Stimulated activated CD4-positive, alpha-beta T cell treated with anti-CD3 and anti-CD28 coated beads, Interleukin-15, amount 100 ng/mL, for 1 hour (primary cell): ENCODE results near the gene TTC12.
"Not testable (repeated sequence)": the region's sequence is repeated elsewhere in the genome, so short reads cannot be mapped to it uniquely, and the experiment has no call there.

Experiments used
- DNase-seq, 2 donors: peaks; one replicate each; pipeline ENCODE4 v3.0.0-alpha.2; 2020; ENCODE audit warnings: low read depth in 1 of 2, low spot score in 1 of 2

The TTC12 gene

DNA sequence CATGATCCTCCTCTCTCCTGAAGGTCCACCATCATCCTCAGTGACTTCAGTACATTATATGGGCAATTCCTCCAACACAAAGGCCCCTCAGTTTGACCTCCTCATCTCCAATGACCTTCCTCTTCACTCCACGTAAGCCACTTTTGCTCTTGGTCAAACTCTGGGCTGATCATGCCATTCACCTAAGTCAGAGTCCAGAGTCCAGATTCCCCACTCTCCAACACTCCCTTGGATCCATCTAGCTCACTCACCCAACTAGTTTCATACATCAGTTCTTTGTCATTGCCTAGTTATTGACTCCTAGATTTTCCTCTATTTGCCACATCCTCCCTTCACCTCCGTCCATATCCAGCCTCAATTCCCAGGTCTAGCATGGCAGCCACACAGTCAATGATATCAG is 30.5 kb upstream of the TTC12 start:
- no peak for DNase-seq

DNA sequence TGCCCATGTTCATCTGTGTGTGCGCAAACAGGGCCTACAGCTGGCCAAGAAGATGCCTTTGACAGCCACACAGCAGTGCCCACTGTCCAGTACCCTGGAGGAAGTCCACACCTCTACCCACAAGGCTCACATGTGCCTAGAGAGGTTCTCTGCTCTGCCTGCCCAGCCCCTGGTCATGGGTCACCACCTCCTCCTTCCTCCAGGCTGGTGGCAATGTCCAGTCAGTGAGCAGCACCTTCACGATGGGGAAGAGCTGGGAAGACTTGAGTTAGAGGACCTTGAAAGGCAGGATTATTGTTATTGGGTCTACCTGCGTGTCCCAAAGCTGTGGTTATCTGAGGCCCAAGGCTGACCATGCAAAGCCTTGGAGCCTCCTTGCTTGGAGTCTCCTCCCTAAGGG is 28.4 kb upstream of the TTC12 start:
- DNase-seq = no peak

DNA sequence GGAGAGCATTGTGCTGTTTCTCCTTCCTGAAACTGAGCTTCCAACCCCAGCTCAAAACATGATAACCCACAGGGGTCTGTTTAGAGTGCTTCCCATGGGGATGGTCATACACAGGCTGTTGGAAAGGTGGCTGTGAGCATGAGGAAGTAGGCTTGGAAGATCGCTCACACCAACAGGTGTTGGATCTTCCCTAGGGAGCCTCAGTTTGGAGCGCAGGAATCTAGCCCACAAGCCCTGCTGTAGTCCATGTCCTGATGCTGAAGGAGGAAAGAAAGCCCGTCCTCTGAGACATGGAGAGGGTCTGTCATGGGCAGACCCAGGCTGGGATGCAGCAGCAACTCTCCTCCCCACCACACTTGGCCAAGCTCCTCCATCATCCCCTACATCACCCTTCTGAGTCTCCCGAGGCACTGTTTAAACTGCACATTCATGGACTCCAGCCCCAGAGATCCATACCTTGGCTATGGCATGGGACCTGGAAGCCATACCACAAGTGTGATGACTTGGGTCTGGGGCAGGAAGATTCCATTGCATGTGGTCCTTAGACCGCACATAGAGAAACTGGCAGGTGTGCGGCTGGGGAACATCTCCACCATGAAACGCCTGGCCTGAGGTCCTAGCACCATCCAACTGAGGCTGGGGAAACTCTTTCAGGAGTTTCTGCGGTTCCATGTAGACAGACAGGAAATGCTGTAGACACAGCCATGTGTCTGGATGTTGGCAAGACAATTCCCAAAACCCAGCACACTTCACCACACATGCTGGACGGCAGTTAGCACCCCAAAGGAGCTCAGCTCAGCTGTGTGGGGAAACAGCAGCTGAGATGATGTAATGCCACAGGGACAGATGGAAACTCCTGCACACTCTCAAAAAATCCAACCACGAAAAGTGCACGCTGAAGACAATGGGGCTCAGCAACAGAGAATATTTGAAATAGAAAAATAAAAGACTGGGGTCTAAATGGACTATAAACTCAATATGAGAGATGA is 27.6 kb upstream of the TTC12 start:
- DNase-seq = no peak

DNA sequence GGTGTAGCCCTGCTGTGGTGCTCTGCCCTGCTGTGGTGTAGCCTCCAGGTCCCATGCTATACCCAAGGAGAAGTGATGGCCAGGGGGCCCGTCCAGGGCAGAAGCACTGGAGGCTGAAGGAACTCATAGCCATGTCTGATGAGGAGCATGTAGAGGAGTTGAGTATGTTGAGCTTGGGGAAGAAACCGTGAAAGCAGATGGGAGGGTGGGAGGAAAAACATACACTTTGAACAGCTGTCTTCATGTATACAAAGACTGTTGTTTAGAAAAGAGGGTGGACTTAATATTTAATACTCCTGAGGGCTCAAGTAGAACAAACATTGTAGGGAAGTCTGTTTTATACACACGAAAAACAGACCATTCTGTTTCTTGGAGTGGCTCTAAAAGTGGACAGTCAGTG is 26.6 kb upstream of the TTC12 start:
- no peak for DNase-seq

DNA sequence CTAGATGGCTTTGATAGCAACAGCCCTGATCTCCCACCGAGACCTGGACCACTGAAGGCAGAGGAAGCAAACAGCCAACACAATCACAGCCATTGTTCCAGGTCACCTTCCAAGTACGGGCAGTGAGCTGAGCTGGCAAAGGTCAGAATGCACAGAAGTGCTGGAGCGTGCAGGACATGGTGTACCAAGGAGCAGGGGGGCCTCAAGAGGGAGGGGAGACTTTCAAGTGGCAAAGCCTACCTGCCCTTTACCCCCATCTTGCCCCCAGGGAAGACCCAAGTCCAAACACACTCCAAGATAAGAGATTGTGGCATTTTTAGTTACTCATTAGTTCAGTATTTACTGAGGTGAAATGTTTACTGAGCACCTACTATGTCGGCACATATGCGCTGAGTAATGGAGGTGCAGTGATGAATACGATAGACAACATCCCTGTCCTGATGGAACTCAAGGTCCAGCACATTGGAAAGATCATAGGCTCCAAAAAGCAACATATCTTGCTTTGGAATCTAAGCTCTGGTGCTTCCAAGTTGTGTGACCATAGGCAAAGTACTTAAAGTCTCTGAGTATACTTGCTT is 26.0 kb upstream of the TTC12 start:
- DNase-seq = no peak

DNA sequence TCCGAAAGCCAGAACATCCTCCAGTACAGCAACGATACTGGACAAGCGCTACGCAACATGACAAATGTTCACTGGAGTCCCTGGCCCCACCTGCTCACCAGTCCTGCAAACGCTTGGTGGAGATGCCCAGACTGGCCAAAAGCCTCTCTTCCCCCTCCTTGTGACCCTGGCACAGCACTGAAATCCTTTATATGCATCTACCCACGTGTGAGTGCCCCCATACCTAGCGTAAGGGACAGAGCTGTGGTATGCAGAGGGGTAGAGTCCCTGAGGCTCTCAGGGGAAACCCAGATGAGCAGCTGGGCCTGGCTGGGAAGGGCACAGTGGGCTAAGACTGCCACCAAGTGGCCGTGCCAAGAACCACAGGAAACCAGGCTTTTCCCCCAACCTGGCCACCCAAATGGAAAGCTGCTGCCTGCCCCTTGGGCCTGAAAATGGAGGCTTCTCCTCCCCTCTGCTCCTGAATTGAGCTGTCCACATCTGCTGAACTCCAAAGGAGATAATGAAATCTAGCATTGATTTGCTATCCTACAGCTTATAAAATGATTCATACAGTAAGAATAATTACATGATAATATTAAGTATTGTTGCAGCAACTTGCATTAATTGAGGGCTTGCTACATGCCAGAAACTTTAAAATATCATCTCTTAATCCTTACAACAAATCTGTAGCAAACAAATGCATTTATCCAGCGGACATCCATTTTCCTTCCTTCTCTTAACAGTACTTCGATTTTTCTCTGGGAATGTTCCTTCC is 24.8 kb upstream of the TTC12 start:
- DNase-seq = peak; percentile 32 to 58

DNA sequence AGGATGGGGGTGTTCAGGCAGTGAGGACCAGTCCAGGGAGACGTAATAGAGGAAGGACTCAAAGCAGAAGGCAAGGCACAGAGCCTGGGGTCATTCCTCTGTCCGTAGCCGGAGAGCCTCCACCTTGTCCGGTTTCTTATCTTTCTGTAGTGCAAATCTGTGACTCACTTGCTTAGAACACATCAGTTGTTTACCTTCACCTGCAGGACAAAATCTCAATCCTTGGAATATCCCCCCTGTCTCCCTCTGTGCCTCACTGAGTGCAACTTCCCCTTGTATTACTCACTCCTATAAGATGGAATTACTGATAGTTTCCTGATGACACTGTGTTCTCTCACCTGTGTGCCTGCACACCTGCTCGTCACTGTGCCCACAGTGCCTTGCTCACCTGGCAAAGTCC is 20.4 kb upstream of the TTC12 start:
- no peak for DNase-seq

DNA sequence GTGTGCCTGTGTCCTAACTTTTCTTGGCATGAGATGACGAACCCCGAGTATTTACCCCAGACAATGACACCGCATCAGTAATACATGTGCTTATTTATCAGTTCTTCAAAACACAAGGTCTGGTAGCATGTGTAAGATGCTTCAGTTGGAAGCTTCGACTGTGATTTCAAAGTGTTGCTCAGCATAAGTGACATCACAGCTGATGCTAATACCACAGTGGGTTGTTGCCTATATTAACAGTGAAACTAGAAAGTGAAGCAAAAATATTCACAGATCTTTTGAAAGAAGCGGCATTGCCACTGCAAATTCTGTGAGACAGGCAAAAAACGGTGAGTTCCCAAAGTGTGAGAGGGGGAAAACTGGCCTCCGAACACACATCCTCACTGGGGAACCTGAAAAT is 18.4 kb upstream of the TTC12 start:
- DNase-seq = no peak

DNA sequence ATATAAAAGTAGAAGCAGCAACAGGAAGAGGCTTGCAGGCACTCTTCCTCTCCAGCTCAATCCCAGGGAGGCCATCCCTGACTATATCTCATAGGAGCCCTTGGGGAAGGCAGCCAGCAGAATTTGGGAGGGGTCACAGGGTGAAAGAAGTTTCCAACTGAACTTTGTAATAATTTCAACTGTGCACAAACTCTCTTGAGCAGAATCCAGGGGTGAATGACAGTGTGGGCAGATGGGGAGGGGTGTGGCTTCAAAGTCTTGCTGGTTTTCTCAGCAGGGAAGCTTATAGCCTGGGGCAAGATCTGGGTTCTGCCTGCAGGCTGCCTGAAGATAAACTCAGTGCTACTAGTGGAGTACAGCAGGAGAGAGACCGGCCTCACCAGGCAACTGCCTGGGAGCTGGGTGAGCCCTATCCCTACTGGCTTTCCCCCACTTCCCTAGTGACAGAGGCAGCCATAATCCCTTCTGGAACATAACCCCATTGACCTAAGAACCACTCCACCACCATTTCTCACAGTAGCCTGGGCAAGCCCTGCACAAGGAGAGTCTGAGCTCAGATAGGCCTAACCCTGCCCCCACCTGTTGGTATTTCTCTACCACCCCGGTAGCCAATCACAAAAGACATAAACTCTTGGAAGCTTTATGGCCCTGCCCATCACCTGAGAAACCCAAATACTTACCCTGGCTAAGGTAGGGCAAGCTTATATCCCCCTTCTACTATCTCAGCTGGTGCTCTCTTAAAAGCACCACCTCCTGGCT is 17.8 kb upstream of the TTC12 start:
- no peak for DNase-seq

DNA sequence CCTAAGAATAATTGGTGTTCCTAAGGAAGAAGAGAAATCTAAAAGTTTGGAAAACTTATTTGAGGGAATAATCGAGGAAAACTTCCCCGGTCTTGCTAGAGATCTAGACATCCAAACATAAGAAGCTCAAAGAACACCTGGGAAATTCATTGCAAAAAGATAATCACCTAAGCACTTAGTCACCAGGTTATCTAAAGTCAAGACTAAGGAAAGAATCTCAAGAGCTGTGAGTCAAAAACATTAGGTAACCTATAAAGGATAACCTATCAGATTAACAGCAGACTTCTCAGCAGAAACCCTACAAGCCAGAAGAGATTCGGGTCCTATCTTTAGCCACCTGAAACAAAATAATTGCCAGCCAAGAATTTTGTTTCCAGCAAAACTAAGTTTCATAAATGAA is 15.9 kb upstream of the TTC12 start:
- DNase-seq = not testable (repeated sequence)

DNA sequence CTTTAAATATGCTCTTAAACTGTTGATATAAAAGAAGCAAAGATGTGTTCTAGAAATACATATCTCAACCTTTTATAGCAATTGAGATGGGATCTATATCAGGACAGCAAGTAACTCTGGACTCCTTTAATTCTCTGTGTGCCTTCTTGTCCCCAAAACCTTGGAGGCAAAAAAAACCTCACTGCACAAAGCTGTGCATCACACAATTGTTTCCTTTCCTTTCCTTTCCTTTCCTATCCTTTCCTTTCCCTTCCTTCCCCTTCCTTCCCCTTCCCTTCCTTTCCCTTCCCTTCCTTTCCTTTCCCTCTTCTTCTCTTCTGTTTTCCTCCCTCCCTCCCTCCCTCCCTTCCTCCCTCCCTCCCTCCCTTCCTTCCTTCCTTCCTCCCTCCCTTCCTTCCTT is 9.5 kb upstream of the TTC12 start:
- no peak for DNase-seq

DNA sequence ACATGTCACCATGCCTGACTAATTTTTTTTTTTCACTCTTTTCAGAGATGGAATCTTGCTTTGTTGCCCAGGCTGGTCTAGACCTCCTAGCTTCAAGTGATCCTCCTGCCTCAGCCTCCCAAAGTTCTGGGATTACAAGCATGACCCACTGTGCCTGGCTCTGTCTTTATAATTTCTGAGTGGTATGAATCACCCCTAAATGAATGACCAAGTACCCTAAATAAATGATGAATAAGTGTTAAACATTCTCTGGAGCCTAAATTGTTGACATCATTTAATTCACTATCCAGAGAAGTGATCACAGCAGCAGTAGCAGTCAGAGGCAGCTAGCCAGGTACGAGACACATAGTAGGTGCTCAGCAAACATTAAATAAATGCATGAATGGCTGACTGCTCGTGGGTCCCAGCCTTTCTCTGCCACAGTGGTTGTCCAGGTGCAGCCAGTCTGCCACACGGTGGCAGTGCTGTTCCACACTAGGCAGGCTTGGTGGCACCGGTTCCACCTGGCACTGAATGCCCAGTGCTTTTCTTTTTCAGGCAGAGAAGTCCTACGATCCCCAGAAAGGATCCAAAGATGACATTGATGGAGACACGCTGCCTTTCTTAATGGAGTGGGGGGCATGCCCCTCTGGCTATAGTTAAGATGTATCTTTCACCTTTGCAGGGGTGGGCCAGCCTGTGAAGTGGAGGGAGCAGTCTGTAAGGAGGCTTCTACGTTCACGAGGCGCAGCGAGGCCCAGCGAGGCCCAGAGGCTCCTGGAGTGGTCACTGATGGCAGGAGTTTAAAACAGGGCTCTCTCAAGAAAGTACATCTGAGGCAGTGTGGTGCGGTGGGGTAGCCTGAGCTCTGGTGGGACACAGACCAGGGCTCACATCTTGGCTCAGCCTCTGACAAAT is 8.7 kb upstream of the TTC12 start:
- peak; percentile 52 to 53 for DNase-seq

DNA sequence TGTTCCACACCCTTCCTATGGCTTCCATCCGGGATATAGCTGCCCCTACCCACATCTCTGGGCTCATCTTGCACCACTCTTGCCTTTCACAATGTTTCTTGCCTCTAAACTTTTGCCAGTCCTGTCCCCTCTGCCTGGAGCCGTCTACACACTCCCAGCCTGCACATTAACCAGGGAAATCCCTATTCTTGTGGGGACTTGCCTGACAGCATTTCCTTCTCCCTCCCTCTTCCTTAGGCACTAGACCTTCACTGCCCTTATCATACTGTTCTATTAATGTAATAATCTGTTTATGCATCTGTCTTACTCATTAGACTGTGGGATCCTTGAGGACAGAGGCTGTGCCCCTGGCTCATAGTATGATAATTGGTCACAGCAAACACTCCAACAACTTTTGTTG is 5.8 kb upstream of the TTC12 start:
- no peak for DNase-seq

DNA sequence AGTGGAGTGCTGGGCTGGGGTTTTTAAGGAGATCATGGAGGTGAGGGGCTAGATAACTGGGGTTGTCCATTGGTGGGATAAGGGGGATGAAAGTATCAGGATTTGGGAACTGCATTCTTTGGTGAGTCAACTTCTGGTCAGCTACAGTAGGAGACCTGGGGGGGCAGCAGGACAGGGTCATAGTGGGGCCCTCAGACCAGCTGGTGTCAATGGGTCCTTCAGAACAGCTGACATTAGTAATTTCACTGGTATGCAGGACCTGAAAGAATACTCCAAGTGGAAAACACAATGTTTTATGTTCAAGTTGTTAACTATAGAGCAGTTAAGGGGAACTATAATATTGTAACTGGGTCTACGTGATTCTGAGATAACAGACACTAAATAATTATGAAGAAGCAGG is 2.8 kb upstream of the TTC12 start:
- no peak for DNase-seq

DNA sequence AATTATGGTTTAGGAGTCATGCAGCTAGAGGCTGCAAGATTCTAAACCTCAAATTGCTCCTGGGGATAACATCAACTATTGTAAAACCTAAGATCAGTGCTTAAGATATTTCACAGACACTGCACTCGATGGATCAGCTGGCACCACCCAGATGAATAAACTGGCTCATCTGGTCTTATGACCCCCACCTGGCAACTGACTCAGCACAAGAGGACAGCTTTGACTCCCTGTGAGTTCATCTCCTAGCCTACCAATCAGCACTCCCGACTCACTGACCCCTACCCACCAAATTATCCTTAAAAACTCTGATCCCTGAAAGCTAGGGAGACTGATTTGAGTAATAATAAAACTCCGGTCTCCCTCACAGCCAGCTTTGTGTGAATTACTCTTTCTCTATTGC is 782 bp upstream of the TTC12 start:
- DNase-seq = no peak

DNA sequence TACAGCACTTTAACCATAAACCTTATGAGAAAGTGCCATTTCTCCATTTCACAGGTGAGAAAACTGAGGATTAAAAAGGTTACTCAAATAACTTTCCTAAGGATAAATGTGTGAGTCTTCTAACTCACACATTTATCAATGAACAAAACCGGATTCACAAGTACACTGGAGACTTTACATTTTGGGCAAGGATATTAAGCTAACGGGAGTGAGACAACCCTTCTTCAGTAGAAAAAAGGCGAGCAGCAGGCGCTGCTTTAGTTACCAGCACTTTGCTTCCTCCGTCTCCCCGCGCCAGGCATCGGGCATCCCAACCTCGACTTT is 356 bp upstream of the TTC12 start:
- no peak for DNase-seq

DNA sequence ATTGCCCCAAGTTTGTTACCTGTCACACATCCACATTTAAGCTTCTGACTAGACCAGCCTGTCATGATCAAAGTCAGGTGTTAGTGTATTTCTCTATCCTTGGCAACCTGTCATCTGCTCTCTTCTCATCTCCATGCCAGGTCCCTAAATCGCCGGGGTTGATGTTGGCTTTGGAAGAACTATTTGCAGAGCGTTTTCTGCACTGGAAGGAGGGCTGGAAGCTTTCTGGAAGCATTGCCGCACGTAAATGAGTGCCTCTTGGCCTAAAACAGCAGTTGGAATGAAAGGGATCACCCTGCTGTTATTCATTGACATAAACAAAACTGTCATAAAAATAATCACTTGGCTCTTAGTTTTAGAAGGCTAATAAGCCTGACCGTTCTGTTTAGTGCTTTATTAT is 1.4 kb downstream of the TTC12 start:
- DNase-seq = no peak

DNA sequence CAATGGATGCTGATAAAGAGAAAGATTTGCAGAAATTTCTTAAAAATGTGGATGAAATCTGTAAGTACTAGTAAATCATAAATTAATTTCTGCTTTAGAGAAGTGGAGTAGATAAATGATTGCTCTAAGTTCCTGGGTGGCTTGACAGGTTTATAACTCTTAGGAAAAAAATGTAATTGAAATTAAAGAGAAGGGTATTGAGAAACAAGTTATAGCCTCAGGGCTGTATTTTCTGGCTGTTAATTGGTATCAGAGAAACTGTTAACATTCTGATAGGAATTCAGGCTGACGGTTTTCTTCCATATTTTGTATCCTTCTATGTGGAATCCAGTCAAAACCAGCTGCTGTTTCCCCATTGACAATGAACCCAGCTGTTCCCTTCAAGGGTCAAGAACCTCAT is 1.9 kb downstream of the TTC12 start:
- no peak for DNase-seq

DNA sequence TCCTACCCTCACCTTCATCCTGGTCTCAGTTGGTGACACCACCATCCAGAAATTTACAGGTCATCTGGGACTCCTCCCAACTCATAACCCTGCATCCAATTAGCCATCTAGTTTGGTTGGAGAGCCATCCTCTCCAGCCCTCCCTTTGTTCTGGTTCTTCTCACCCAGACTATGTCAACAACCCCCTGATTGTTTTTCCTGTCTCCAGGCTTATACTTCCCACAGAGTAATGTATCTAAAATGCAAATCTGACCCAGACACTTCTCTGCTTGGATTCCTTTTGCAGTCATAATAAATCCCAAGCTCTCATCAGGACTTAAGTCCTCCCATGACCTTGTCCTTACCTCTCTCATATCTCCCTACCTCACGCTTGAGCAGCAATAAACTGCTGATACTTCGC is 3.0 kb downstream of the TTC12 start:
- DNase-seq = no peak

DNA sequence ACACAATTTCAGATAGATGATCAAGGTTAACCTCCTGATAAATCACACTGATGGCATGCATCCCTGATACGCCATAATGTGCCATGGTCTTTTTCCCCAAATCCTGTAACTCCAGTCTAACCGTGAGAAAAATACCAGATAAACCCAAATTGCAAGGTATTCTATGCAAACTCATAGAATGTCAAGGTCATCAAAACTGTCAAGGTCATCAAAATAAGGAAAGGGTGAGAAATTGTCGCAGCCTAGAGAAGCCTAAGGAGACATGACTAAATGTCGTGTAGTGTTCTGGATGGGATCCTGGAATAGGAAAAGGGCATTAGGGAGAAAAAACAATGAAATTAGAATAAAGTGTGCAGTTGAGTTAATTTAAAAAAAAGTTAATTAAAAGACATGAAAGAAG is 4.7 kb downstream of the TTC12 start:
- DNase-seq = no peak
